Stimulated activated CD4-positive, alpha-beta T cell treated with anti-CD3 and anti-CD28 coated beads, Interleukin-1b, Interleukin-23, amount 100 ng/mL, for 48 hours (primary cell): ENCODE results near the gene C3orf85.

Experiments
- DNase-seq: peaks from one replicate; pipeline ENCODE4 v3.0.0-alpha.2; 2020

C3orf85 gene

DNA sequence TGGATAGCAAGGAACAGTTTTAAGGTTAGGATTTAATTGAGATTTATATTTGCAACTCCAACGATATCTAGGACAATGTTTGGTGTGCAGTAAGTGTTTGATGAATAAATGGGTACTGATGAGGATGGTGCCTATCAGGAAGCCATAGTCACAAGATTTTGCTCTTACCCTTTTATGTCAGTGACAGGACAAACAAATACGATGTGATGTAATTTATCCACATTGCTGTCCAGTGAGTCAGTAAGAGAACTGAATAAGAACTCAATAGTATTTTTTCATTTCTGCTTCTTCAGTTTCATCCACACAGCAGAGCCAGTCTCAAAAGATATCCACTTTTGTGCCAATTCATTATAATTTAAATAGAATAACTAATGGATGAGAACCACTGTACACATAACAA lies 18.5 kb downstream of the C3orf85 start:
- DNase-seq = no peak

DNA sequence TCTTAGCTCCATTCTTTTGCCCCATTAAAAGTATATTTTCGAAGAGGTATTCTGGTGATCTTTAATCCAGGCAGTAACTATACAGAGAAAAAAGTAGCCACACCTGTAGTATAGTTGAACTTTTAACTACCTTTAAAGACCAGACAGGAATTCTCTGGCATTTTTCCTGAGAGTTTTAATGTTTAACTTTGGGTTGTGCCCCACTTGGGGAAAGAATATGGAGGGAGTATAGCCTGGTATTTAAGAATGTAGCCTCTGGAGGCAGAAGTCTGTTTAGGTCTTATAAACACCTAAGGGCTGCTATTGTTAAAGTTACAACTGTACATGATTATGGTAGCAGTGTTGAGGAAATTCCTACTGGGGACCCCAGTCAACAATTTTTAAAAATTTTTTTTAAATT lies 19.3 kb downstream of the C3orf85 start:
- no peak for DNase-seq

DNA sequence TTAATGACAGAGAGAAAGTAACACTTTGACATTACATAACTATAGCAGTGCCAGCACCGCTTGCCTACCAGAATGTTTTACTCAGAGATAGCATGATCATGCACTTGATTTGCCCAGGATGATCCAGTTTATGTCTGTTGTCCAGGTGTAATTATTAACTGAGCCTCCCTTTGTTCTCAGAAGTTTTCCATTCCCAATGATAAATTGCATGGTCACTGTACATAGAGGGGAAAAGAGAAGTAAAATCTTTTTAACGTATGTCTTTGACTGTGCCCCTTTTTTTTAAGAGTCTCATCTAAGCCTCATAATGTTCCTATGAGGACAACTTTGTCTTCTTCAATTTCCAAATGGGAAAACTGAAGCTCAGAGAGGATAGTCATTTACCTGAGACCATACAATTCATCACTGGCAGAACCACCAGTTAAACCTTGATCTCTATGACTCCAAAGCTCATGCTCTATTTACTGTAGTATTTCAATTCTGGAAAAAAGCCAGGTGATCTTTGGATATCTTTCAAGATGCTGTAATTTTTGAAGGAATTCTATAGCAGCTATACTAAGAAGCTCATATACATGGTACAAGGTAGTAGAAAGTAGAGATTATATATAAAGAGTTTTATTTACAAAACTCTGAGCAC lies 25.1 kb downstream of the C3orf85 start:
- DNase-seq = no peak

DNA sequence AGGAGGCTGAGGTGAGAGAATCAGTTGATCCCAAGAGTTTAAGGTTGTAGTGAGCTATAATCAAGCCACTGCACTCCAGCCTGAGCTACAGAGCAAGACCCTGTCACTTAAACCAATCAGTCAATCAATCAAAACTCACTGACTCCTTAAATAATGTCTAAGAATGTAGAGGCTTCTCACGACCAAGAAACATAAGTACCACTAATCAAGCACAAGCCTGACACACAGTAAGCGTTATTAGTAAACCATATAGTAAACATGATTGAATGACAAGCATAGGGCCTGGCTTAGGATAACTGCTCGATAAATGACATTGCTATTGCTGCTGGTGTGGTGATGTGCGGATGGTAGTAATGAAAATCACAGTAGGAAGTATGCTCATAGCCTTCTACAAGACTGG lies 29.4 kb downstream of the C3orf85 start:
- no peak for DNase-seq

DNA sequence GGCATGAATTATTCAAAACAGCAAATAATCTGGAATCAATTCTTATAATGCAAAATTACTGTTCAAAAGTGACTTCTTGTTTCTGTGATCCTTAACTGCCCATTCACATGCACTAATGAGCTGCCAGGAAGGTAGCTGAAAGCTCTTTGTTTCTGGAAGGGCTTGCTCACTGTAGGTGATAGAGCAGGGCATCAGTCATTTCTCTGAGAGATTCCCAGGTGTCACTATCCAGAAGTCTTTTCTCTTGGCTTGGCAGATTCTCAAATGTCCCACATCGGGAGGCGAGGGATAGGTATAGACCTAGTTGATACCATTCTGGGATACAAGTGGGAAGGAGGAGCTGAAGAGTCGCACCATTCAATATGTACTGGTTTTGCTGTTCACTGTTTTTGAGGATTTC lies 35.0 kb downstream of the C3orf85 start:
- DNase-seq = no peak

DNA sequence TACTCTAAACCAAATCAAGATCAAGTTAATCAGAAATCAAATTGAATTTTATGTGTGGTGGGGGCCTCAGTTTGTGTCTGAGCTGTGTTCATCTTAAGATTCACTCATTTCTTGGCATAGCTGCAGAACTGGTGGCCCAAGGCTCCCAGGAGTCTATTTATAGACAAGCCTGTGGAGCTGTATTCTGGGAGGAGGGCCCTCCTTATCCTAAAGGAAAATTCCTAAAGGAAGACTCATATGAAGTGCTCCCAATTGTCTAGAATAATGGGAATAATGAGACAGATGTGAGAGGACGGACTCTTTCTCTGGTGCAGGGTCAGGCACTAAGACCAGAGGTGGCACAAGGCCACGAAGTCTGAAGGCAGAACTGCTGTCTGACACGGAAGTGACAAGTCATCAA lies 38.9 kb downstream of the C3orf85 start:
- no peak for DNase-seq

DNA sequence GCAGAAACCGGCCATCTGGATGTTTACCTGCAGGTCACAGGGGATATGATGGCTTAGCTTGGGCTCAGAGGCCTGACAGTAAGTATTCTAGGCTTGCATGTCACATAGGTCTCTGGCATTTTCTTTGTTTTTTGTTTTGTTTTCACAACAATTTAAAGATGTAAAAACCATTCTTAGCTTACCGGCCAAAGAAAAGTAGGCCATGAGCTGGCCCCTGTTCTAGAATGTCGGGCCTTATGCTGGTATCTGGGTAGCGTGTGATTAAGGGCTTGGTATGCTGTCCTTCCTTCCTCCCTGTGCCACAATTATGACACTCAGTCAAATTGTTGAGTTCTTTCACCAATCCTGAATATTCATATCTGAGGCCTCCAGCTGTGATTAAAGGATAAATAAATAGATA lies 40.2 kb downstream of the C3orf85 start:
- no peak for DNase-seq

DNA sequence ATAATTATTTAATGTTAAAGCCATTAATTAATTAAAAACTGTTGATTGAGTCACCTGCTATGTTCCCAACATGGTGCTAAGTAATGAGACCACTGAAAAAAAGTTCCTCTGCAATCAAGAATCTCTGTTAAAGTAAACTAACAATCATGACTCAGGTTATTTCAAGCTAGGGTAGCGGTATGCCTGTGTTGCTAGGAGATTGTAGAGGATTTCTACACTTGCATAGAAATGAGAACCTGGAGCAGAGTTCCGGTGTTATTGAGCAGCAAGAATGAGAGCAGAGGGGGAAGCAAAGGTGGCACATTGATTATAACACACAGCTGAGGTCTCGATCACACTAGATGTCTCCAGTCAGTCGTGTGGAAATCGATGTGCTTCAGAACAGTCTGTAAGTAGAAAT lies 41.4 kb downstream of the C3orf85 start:
- no peak for DNase-seq

DNA sequence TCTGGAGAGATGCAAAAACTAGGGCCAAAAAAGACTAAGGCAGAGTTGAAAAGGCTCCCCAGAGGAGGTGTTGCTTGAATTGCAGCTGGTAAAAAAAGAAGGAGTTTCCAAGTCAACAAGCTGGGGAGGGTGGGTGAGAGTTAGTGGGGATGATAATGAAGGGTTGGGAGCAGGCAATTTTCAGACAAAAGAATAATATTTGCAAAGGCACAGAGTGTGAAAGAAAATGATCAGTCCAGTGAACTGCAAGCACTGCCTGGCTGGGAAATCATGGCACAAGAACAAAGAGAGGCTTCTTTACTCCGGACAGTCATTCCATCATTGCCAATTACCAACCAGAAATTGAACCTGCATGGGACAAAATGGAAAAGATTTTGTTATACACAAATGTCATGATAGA lies 42.2 kb downstream of the C3orf85 start:
- no peak for DNase-seq

DNA sequence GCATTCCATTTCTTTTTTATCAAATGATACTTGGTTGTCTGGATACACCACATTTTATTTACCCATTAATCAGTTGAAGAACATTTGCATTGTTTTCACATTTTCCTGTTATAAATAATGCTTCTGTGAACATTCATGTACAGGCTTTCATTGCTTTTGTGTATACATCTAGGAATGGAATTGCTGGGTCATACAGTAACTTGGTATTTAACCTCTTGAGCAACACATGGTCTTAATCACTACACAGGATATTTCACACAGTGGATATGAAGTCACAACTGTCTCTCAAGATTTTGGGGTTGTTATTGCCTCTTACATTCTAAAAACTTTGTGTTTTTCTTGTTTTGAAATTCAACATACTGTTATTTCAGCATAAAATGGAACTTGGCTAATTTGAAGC lies 48.2 kb downstream of the C3orf85 start:
- no peak for DNase-seq

DNA sequence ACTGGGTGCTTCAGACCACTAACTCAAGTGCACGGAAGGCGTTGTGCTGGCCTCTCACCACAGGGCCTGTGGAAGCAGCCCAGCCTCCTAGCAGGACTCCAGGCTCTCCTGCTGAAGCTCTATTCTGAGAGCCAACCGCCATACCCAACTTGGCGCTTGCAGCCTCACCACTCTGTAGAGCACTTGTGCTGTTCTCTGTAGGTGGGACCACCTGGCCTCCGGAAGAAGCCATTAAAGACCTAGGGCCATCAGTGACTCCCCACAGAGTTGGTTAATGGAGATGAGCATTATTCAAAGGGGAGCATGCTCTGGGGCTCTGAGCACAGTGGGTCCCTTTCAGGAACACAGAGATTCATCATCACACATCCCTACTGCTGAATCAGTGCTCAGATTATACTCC lies 50.9 kb downstream of the C3orf85 start:
- no peak for DNase-seq

DNA sequence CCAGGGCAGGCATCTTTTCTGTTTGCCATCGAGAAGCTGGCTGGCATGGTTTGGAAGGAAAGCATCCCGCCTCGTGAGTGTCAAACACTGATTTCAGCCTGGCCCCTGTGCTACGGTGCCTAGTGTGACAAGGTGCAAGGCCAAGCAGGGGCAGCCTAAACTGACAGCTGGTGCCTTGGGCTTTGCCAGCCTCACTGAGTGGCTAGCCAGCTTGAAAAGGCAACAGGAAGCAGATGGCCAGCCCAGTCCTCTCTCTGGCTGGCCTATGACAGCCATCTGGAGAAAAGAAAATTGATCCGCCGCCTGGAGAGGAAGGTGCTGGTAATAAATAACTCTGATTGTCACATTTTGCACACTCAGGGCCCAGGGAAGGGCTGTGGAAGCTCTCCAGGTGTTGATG lies 52.2 kb downstream of the C3orf85 start:
- no peak for DNase-seq

DNA sequence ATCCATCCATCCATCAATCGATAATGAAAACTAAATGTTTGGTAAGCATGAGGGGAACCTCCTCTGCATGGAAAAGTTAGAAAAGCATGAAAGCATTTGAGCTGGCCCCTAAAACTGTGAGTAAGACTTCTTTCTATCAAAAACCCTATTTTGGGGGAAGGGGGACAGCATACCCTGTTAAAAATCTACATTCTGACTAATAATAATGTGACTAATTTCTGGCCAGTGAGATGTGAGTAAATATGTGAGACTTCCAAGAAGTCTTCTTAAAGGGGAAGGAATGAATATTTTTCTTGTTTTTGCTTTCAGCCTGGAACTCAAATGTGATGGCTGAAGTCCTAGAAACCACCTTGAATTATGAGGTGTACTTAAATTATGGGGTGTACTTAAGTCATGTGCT lies 54.9 kb downstream of the C3orf85 start:
- no peak for DNase-seq

DNA sequence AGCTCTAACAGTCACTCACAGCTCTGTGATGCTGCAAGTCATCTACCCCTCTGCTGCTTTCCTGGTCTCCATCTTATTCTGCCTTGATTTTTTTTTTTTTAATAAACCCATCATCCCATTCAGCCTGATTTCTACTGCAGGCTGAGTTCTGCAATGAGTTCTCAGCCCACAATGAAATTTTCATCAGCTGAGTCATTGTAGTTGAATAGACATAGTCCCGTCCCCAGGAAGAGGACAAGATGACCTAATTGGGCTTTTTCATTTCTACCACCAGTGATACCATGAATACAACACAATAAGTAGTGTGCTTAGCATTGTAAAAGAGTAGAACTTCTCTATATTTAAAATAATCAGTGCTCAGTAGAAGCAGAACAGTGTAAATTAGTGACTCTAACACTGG lies 59.3 kb downstream of the C3orf85 start:
- DNase-seq = no peak
